GM12874 (cell line): Measurements from ENCODE around the gene RFESD.

ENCODE experiments used
- TF ChIP-seq, protein P1 (sequence below): IDR thresholded peaks from 2 replicates; pipeline ENCODE4 v1.5.1; 2011; ENCODE audit warnings: low read depth, mild to moderate bottlenecking, control low read depth, low read length, moderate library complexity; ENCODE audit not compliant: insufficient read depth

The RFESD gene

DNA sequence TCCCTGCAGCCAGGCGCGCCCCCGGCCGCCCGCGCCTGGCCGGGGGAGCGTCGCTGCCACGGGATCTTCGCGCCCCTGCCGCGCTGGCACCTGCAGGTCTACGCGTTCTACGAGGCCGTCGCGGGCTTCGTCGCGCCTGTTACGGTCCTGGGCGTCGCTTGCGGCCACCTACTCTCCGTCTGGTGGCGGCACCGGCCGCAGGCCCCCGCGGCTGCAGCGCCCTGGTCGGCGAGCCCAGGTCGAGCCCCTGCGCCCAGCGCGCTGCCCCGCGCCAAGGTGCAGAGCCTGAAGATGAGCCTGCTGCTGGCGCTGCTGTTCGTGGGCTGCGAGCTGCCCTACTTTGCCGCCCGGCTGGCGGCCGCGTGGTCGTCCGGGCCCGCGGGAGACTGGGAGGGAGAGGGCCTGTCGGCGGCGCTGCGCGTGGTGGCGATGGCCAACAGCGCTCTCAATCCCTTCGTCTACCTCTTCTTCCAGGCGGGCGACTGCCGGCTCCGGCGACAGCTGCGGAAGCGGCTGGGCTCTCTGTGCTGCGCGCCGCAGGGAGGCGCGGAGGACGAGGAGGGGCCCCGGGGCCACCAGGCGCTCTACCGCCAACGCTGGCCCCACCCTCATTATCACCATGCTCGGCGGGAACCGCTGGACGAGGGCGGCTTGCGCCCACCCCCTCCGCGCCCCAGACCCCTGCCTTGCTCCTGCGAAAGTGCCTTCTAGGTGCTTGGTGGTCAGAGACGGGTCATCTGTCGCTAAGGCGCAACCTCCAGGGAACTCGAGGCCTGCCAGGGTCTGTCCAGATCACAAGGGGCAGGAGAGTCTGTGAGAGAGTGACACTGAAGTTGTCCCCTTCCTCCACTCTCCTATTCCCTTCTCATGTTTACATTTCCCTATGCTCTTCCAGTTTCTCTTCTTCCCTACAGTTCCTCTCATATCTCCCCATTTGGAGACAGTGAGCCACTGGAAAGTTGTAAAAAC is 25.4 kb upstream of the RFESD start:
- TF ChIP-seq, protein P1, sequence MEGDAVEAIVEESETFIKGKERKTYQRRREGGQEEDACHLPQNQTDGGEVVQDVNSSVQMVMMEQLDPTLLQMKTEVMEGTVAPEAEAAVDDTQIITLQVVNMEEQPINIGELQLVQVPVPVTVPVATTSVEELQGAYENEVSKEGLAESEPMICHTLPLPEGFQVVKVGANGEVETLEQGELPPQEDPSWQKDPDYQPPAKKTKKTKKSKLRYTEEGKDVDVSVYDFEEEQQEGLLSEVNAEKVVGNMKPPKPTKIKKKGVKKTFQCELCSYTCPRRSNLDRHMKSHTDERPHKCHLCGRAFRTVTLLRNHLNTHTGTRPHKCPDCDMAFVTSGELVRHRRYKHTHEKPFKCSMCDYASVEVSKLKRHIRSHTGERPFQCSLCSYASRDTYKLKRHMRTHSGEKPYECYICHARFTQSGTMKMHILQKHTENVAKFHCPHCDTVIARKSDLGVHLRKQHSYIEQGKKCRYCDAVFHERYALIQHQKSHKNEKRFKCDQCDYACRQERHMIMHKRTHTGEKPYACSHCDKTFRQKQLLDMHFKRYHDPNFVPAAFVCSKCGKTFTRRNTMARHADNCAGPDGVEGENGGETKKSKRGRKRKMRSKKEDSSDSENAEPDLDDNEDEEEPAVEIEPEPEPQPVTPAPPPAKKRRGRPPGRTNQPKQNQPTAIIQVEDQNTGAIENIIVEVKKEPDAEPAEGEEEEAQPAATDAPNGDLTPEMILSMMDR: no peak

DNA sequence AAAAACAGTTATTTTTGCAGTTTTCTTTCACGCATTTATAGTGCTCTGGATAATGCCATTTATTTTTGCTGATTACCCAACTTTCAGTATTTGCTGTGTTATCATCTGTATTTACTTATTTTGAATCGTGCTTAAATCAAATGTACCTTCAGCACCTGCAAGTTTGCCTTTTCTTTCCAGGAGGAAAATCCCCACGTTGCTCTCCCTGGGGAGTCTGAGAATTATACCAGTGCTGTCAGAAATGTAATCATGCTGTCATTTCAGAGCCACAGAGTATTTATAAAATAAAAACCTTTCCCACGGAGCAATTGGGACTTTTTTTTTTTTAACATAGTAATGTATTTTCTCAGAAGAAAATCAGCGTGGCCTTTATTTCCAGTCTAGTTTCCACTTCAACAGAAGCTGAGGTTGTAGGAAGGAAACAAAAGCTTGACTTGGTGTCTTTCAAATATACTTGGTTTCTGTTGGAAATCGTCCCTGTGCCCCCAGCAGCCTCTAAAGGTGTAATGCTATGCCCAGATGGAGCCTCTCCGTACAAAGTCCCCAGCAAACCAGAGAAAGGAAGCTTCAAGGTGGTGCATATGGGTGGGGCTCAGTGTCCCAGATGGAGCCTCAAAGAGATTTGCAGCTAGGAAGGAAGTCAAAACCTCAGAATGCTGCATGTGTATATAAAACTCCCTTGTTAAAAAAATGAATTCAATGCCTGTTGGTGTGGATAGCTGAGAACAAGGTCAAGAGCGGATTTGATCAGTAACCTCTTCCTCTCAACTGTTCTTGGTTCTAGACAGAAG is 24.5 kb upstream of the RFESD start:
- TF ChIP-seq, protein P1: no peak

DNA sequence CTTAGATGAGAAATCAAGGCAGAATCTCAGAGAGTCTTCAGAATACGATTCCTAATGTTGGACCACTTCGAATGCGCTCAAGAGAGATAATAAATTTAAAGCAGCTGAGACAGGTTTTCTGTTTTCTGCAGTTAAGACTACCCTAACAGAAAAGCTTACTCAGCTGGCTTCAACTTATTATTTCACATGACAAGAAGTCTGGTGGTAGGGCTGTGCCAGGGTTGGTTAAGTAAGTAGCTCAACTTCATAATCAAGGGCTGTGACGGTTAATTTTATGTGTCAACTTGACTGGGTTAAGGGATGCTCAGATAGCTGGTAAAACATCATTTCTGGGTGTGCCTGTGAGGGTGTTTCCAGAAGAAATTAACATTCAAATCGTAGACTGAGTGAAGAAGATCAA is 22.9 kb upstream of the RFESD start:
- TF ChIP-seq, protein P1: no peak

DNA sequence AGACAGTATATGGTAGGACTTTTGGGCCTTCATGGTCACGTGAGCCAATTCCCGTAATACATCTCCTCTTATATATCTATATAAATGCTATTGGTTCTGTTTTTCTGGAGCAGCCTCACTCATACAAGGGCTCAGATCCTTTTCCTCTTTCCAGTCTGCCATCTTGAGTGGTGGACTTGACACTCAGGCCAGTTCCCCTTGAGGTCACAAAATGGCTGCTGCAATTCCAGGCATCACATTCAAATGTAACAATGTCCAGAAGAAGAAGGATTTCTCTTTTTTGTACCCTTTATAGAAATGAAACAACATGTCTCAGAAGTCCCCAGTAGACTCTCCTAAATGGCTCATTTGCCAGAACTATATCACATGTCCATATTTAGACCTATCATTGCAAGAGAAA is 22.2 kb upstream of the RFESD start:
- TF ChIP-seq, protein P1: no peak

DNA sequence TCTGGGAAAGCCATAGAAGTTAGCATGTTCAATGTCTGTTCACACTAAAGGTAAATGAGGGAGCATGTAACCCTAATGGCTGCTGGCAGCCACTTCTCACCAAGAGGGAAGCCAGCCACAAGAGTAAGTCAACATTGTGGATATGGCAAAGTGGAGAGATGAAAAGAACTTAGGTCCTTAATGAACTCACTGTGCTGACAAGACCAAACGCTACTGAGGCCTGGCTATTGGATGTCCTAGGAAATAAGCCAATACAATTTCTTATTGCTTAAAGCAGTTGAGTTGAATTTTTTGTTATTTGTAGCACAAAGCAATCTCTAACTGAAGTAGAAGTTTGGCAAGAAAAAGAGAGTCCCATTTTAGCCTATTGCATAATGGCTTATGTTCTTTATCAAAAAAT is 19.9 kb upstream of the RFESD start:
- TF ChIP-seq, protein P1: no peak

DNA sequence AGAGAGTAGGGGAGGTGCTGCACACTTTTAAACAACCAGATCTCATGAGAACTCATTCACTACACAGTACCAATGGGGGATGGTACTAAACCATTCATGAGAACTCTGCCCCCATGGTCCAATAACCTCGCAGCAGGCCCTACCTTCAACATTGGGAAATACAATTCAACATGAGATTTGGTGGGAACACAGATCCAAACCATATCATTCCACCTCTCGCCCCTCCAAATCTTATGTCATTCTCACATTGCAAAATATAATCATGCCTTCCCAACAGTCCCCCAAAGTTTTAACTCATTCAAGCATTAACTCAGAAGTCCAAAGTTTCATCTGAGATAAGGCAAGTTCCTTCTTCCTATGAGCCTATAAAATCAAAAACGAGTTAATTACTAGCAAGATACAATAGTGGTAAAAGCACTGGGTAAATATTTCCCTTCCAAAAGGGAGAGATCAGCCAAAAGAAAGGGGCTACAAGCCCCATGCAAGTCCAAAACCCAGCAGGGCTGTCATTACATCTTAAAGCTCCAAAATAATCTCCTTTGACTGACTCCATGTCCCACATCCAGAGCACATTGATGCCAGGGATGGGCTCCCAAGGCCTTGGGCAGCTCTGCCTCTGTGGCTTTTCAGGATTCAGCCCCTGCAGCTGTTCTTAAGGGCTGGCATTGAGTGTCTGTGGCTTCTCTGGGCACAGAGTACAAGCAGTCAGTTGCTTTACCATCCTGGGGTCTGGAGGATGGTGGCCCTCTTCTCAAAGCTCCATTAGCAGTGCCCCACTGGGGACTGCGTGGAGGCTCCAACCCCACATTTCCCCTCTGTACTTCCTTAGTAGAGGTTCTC is 18.4 kb upstream of the RFESD start:
- TF ChIP-seq, protein P1: no peak
